C4-2B (cell line): ENCODE results near the gene IMMP1L.

Experiments used
- H3K27ac ChIP-seq: fragments of 450-650 bp; 2 replicates; pipeline ENCODE4 v1.5.1; 2017
- CTCF ChIP-seq: fragments of 450-650 bp; conservative IDR thresholded peaks from 2 replicates; pipeline ENCODE4 v1.5.1; 2017; ENCODE audit warnings: mild to moderate bottlenecking
- ZFX ChIP-seq: fragments of 450-650 bp; IDR thresholded peaks from 2 replicates; pipeline ENCODE4 v1.6.1; 2017

Gene IMMP1L, protein sequence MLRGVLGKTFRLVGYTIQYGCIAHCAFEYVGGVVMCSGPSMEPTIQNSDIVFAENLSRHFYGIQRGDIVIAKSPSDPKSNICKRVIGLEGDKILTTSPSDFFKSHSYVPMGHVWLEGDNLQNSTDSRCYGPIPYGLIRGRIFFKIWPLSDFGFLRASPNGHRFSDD

DNA sequence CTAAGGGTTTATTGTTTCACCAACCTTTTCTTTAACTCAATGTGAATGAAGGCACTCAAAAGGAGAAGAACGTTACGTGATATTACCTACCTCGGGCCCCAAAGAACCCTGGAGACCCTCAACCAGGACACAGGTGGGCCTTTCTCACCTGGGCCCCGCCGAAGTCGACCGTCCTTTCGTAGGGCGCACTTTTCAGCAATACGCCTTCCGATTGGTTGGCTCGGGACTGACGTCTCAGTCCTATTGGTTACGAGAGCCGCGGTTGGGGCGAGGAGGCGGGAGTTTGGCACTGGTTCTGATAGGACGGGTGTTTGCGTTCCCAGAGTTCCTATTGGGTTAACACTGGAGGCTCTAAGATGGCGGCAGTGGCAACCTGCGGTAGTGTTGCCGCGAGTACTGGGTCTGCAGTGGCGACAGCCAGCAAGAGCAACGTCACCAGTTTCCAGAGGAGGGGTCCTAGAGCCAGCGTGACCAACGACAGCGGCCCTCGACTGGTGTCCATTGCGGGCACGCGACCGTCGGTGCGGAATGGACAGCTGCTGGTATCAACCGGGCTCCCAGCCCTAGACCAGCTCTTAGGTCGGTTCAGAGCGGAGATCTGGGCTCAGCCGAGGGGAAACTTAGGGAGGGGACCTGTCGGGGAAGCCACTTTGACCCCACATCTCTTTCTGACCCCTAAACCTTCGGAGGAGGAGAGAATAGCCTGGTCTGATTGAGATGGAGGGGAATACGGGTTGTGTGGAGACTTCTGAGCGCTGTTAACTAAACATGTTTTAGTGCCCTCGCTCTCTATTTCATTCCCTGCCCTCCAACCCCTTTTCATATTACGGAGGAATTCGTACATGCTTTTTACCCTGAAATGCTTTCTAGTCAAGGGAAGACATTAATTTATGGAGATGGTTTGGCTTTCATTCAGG is at the start of gene IMMP1L, which contains the start of gene ELP4:
IMMP1L (minus strand) TSS at position 194 of the 917 bp plus-strand sequence. CDS start 46,346 bp downstream, outside the sequence.
ELP4 (plus strand) TSS at position 339 of the 917 bp plus-strand sequence; CDS start at position 357, 18 bp downstream.
- H3K27ac ChIP-seq = peak within 1 kb of the TSS; percentile 89
- TF ChIP-seq ZFX (peak; percentile 72; the same call in 1 of the 2 replicates), CTCF (no peak)

DNA sequence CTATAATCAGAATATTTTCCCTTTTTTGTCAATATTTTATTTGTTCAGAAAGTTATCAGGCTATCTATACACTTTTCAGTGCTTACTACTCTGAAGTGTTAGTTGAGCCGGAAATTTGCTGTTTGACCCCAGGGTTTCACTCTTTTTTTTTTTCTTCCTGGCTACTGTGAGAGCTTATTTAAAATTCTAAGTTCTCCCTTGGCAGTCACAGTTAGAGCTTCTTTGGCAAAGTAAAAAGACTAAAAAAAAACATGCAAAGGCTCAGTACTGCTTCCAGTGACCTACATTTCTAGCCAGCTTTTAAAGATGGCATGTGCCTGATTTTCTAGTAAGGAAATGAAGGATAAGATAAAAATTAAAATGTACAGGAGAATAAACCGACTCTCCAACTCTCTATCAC is 48.6 kb upstream of the IMMP1L start:
- TF ChIP-seq CTCF = no peak
- TF ChIP-seq ZFX = no peak

DNA sequence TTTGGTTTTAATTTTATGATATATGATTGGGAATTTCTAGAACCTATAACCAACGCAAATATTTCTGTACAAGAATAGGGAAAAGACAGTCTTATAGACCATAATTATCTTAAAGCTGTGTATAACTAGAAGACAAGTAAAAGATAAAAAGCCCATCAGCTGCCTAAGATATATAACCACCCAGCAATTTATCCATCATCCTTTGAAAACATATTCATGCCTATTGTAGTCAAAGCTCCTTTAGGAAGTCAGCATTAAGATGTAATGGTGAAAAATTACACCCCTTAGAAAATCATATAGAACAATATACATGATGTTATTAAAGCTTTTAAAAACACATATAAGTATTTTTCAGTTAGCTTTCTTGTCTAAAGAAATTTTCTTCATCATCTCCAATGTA is 46.5 kb upstream of the IMMP1L start:
- H3K27ac ChIP-seq = no peak overlapping the region
- no peak for TF ChIP-seq ZFX
- TF ChIP-seq CTCF = no peak

More for the DNA sequence above, 48.6 kb upstream of the IMMP1L start:
- H3K27ac ChIP-seq = no peak overlapping the region

GRCh38 chr11:31542862-31543261 is 33.4 kb upstream of the IMMP1L start:
- TF ChIP-seq ZFX (no peak), CTCF (no peak)
- H3K27ac ChIP-seq = no peak overlapping the region

- no peak for TF ChIP-seq ZFX
- TF ChIP-seq CTCF = no peak
Measured at GRCh38 chr11:31535479-31535878, 26.1 kb upstream of the IMMP1L start.

GRCh38 chr11:31531293-31531692 is 21.9 kb upstream of the IMMP1L start:
- no peak for TF ChIP-seq ZFX
- TF ChIP-seq CTCF = no peak
- no peak overlapping the region for H3K27ac ChIP-seq

More at GRCh38 chr11:31535479-31535878, 26.1 kb upstream of the IMMP1L start:
- H3K27ac ChIP-seq = no peak overlapping the region

DNA sequence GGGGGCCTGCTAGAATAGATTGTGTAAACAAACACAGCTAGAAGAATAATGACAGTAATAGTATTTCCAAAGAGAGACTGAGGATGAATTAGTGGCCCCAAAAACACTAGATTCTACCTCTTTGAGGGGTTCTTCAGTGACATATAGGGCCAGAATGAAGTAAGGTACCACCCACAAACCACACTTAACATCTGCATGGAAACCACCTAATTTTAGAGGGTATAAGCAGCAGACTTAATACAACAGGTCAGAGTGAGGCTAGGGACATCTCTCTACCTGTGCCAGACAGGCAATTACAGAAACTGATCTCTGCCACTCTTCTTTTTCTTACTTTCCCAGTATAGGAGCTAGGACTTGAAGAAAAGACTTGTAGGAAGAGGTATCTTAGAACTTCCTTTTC is 20.3 kb upstream of the IMMP1L start:
- no peak for TF ChIP-seq CTCF
- no peak for TF ChIP-seq ZFX
- no peak overlapping the region for H3K27ac ChIP-seq
